ENCODE data around the gene SRRT. TPM values are rescaled to one million over a fixed set of nuclear protein-coding genes. Genes with fewer than 3 reads are reported as not detected.

The SRRT gene
- total RNA-seq, 4 donors from 2014 or later = 44.9 to 87.3 (median 60.9) TPM

DNA sequence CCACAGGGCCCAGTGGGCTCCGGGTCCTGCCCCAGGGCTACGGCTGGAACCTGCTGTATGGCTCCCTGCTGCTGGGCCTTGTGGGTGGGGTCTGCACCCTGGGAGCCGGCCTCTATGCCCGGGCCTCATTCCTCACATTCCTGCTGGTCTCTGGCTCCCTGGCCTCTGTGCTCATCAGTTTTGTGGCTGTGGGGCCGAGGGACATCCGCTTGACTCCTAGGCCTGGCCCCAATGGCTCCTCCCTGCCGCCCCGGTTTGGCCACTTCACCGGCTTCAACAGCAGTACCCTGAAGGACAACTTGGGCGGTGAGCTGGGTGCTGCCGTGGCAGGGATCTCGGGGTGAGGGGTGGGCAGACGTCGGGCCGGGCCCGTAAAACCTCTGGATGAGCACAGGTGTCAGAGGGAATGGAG, 18.0 kb upstream of the SRRT start:
- TF ChIP-seq, protein P1, sequence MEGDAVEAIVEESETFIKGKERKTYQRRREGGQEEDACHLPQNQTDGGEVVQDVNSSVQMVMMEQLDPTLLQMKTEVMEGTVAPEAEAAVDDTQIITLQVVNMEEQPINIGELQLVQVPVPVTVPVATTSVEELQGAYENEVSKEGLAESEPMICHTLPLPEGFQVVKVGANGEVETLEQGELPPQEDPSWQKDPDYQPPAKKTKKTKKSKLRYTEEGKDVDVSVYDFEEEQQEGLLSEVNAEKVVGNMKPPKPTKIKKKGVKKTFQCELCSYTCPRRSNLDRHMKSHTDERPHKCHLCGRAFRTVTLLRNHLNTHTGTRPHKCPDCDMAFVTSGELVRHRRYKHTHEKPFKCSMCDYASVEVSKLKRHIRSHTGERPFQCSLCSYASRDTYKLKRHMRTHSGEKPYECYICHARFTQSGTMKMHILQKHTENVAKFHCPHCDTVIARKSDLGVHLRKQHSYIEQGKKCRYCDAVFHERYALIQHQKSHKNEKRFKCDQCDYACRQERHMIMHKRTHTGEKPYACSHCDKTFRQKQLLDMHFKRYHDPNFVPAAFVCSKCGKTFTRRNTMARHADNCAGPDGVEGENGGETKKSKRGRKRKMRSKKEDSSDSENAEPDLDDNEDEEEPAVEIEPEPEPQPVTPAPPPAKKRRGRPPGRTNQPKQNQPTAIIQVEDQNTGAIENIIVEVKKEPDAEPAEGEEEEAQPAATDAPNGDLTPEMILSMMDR (IDR thresholded peaks at IDR 0.05) = no peak
- DNase-seq (ENCODE audit: low spot score) (no peak), ATAC-seq (ENCODE audit: low FRiP score) (no peak)

DNA sequence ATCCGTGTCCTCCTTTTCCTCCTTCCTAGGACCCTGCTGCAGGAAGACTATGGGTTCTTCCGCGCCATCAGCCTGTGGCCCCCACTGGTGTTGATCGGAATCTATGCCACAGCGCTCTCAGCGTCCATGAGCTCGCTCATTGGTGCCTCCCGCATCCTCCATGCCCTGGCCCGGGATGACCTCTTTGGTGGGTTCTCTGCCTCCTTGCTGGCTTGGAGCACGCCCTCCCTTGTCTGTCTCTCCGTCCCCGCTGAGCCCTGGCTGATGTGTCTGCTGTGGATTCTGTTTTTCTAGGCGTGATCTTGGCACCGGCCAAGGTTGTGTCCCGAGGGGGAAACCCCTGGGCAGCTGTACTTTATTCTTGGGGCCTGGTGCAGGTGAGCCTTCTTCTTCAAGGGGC, 15.0 kb upstream of the SRRT start:
- ATAC-seq (ENCODE audit: low FRiP score) (no peak), DNase-seq (ENCODE audit: low spot score) (no peak)
- TF ChIP-seq, protein P1 (IDR thresholded peaks at IDR 0.05) = no peak

DNA sequence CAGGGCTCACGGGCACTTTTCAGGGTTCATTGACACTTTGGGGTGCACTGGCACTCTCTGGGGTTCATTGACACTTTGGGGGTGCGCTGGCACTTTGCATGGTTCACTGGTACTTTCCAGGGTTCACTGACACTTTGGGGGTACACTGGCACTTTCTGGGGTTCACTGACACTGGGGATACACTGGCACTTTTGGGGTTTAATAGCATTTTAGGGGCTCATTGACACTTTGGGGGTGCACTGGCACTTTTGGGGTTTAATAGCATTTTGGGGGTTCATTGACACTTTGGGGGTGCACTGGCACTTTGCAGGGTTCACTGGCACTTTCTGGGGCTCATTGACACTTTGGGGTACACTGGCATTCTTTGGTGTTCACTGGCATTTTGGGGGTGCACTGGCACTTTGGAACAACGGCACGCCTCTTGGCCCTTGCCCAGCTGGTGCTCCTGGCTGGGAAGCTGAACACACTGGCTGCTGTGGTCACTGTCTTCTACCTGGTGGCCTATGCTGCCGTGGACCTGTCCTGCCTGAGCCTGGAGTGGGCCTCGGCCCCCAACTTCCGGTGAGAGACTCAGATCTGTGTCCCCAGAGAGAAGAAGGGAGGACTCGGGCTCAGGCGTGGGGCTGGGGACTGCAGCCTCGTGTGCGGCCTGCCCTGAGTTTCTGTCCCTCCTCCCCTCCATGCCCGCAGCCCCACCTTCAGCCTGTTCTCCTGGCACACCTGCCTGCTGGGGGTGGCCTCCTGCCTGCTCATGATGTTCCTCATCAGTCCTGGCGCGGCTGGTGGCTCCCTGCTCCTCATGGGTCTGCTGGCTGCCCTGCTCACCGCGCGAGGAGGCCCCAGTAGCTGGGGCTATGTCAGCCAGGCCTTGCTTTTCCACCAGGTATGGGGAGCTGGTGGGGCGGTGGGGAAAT, 13.9 kb upstream of the SRRT start:
- ATAC-seq (ENCODE audit: low FRiP score) = no peak
- TF ChIP-seq, protein P1 (IDR thresholded peaks at IDR 0.05) = no peak
- no peak for DNase-seq (ENCODE audit: low spot score)

DNA sequence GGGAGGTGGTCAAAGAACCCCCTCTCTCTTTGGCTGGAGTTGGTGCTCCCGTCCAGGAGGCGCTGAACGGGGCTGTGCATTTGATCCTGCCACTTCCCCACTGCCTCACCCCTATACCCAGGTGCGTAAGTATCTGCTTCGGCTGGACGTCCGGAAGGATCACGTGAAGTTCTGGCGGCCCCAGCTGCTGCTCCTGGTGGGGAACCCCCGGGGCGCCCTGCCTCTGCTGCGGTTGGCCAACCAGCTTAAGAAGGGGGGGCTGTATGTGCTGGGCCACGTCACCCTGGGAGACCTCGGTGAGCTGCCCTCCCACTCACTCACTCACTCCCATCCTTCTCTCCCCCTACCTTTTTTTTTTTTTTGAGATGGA, 13.3 kb upstream of the SRRT start:
- TF ChIP-seq, protein P1 (IDR thresholded peaks at IDR 0.05) = no peak
- no peak for DNase-seq (ENCODE audit: low spot score)
- no peak for ATAC-seq (ENCODE audit: low FRiP score)

DNA sequence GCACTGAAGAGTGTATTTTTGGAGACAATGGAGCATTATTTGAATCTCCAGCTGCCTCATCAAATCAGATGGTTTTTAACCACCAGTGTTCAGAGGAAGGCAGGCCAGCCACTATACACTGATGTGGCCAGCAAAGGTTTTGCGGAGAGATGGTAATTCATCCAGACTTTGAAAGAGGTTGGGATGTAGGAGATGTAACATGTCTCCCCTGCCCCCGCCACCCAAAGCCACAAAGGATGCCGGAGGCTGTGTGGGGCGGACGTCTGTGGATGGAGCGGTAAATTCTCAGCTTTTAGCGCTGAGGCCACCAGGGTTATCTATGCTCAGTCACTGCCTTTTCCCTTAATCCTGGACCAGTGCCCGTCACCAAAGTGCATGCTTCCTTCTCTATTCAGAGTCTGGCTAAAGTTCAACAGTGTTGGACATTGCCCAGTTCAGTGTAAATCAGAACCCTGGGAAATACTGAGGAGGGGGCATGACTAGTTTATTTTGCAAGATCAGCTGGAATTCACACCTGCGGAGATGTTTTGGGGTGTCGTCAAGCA, 11.4 kb upstream of the SRRT start:
- ATAC-seq (ENCODE audit: low FRiP score) (no peak), DNase-seq (ENCODE audit: low spot score) (no peak)
- TF ChIP-seq, protein P1 (IDR thresholded peaks at IDR 0.05) = no peak

DNA sequence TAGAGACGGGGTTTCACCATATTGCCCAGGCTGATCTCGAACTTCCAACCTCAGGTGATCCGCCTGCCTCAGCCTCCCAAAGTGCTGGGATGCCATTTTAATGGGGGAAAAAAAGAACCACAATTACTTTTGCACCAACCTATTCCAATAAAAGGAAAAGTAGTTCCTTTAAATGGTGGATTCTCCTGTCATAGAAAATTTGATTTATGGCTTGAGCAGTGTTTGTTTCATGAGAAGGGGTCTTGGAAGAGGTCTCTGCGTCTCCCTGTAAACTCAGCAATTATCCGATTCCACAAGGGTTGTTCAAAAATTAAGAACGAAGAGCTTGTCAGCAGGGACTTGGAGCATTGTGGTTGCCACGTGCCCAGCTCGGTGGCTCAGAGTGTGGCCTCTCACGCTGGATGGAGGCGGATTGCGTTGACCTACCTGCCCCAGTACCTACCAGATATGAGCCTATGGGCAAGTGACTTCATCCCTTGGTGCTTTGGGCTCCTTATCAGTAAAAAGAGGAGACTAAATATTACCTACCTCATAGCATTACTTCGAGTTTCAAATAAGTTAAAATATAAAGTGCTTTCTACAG, 10.5 kb upstream of the SRRT start:
- TF ChIP-seq, protein P1 (IDR thresholded peaks at IDR 0.05) = no peak
- DNase-seq (ENCODE audit: low spot score) (no peak), ATAC-seq (ENCODE audit: low FRiP score) (no peak)

All from omental fat pad (tissue), 4 donors.